ENCODE data around the gene MPZ. TPM values are rescaled to one million over a fixed set of nuclear protein-coding genes. Genes with fewer than 3 reads are reported as not detected.

MPZ gene
- total RNA-seq = 1 to 10 TPM; 1.8 to 9.0 (median 4.2) TPM

DNA sequence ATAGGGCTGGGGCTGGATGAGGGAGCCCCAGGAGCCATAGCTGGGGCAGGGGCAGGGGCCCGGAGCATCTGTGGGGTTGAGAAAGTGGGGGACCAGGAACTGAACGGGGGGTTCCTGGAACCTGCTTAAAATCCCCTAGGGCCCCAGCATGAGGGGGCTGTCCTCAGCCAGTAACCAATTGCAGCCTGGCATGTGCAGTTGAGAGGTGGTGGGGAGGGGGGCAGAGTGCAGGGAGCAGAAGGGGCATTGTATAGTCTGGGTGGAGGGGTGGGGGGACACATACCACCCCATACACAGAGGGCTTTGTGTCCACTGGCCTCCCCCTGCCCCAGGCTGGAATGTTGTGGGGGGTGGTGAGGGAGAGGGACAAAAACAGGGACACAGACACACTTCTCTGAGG, at the start of gene MPZ:
TSS of gene MPZ (minus strand) at position 101 of the 400 bp plus-strand sequence. CDS start at position 38, 63 bp downstream.
- TF ChIP-seq, protein P1, sequence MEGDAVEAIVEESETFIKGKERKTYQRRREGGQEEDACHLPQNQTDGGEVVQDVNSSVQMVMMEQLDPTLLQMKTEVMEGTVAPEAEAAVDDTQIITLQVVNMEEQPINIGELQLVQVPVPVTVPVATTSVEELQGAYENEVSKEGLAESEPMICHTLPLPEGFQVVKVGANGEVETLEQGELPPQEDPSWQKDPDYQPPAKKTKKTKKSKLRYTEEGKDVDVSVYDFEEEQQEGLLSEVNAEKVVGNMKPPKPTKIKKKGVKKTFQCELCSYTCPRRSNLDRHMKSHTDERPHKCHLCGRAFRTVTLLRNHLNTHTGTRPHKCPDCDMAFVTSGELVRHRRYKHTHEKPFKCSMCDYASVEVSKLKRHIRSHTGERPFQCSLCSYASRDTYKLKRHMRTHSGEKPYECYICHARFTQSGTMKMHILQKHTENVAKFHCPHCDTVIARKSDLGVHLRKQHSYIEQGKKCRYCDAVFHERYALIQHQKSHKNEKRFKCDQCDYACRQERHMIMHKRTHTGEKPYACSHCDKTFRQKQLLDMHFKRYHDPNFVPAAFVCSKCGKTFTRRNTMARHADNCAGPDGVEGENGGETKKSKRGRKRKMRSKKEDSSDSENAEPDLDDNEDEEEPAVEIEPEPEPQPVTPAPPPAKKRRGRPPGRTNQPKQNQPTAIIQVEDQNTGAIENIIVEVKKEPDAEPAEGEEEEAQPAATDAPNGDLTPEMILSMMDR (IDR thresholded peaks at IDR 0.05) = no peak
- DNase-seq (ENCODE audit: low spot score) (no peak), ATAC-seq (ENCODE audit: low FRiP score) (no peak)

DNA sequence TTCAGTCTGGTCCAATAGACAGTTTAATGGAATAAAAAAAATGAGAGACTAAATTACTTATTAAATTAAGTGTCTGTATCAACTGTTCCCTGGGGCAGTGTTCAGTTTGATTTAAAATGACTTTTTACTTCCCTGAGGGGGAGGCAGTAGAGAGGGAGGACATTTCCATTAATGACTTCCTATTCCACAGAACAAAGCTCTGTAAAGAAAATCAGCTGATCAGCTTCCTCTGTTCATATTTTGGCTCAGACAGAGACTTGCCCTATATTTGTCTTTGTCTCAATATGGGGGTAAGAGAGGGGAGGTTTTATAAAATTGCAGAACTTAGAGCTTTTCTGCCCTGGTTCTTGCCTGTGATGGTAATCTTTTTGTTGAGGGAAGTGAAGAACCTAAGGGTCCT, 49.5 kb upstream of the MPZ start:
- TF ChIP-seq, protein P1 (IDR thresholded peaks at IDR 0.05) = no peak
- ATAC-seq (ENCODE audit: low FRiP score) (no peak), DNase-seq (ENCODE audit: low spot score) (no peak)

DNA sequence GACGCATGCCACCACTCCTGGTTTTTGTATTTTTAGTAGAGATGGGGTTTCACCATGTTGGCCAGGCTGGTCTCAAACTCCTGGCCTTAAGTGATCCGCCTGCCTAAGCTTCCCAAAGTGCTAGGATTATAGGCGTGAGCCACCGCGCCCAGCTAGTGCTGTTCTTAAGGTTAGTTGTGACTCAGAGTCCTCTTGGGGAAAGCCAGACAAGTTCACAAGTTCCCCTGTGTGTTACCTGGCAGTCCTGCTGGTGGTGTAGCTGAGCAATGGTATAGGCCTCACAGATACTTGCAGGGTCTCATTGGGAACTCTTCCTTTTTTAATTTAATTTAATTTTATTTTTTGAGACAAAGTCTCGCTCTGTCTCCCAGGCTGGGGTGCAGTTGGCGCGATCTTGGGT, 47.3 kb upstream of the MPZ start:
- ATAC-seq (ENCODE audit: low FRiP score) = no peak
- TF ChIP-seq, protein P1 (IDR thresholded peaks at IDR 0.05) = no peak
- DNase-seq (ENCODE audit: low spot score) = no peak

DNA sequence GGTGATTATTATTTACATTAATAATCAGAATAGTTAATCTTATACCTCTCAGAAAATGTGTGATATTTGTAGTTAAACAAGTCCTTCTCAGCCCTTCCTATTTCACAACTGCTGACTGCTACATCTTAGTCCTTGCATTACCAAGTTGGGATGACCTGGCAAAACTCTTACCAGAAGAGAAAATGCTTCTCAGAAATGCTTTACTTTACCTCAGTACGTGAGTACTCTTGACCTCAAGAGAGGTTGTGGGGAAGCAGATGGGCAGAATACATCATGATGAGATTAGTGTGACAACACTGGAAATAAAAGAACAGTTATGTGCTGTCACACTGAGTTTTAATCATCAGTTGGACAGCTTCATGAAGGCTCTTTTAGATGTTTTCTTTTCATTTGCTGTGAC, 41.7 kb upstream of the MPZ start:
- no peak for DNase-seq (ENCODE audit: low spot score)
- TF ChIP-seq, protein P1 (IDR thresholded peaks at IDR 0.05) = no peak
- ATAC-seq (ENCODE audit: low FRiP score) = no peak

DNA sequence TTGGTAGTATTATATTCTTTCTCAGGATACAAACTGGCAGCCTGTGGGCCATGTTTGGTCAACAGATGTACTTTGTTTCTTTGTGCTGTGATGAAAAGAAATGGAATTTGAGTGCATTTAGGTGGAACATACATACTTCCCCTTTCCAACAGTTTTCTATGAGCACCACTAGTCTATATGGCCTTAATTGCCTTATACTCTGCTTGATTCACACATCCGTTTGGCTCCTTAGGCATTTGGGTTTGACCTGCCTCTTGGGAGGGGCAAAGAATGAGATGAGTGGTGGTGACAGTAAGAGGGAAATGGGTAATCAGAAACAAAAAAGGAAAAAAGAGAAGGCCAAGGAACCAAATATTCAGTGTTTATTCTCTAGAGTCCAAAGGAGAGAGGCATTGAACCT, 40.9 kb upstream of the MPZ start:
- ATAC-seq (ENCODE audit: low FRiP score) (no peak), DNase-seq (ENCODE audit: low spot score) (no peak)
- TF ChIP-seq, protein P1 (IDR thresholded peaks at IDR 0.05) = no peak

- ATAC-seq (ENCODE audit: low FRiP score) = no peak
- DNase-seq (ENCODE audit: low spot score) = no peak
- TF ChIP-seq, protein P1 (IDR thresholded peaks at IDR 0.05) = no peak
These were observed 33.1 kb upstream of the MPZ start for GRCh38 chr1:161342821-161343220.

DNA sequence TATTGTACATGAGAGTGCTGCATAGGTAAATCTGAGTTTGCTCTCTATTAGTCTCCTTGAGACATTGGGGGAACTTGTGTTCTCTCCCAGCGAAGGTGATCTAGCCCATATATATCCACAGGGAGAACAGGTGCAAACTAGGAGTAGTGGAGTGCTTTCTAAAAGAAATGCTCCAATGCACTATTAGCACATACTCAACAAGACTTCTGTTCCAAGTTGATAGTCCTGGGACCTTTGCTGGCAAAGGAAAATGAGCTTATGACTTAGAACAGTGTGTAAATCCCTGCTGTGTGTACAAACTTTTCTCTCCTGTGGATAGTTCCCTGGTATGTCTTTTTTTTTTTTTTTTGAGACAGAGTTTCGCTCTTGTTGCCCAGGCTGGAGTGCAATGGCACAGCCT, 32.4 kb upstream of the MPZ start:
- DNase-seq (ENCODE audit: low spot score) = no peak
- no peak for ATAC-seq (ENCODE audit: low FRiP score)
- TF ChIP-seq, protein P1 (IDR thresholded peaks at IDR 0.05) = no peak

All from omental fat pad (tissue), 4 donors.